Motor neuron (in vitro differentiated cells): ENCODE results near the gene LRRK1. TPM values are rescaled to one million over a fixed set of nuclear protein-coding genes. Genes with fewer than 3 reads are reported as not detected.
A peak's percentile ranks its signal among the peaks of the same experiment; 100 is the strongest.

Source experiments
- ATAC-seq, 8 experiments: fragments of 200-7000 bp; cut with Tn5 transposase; replicated peaks in 6 of 8; 2 replicates each; pipeline ENCODE4 v1.8.0; 2021; ENCODE audit warnings: mild to moderate bottlenecking in 8 of 8, moderate library complexity in 8 of 8
- H3K27ac ChIP-seq, 2 donors: fragments of 250-450 bp; sonication (Bioruptor Pico); 2 replicates each; pipeline ENCODE4 v1.9.0; 2021; ENCODE audit warnings: antibody characterized with exemption in 2 of 2, mild to moderate bottlenecking in 2 of 2, moderate library complexity in 1 of 2
- H3K4me1 ChIP-seq, 2 donors: fragments of 250-450 bp; sonication (Bioruptor Pico); replicated peaks in 1 of 2; 2 replicates each; pipeline ENCODE4 v1.6.1; 2021; ENCODE audit warnings: antibody characterized with exemption in 2 of 2, mild to moderate bottlenecking in 2 of 2, moderate library complexity in 1 of 2
- H3K4me3 ChIP-seq, 5 donors: fragments of 250-450 bp; sonication (Bioruptor Pico); 2 replicates each; pipeline ENCODE4 v1.9.0; 2021; ENCODE audit warnings: antibody characterized with exemption in 5 of 5, mild to moderate bottlenecking in 5 of 5, moderate library complexity in 4 of 5
- WGBS, 10 experiments: fragments of 450-650 bp; shearing (Covaris generic); methylation state at CpG; one replicate each; pipeline ENCODE4 v1.0.0; 2022; 5-methylcytosine and 5-hydroxymethylcytosine counted together
- in situ Hi-C, 9 experiments: fragments of 400-800 bp; cut with MboI; loops; one replicate each; pipeline ENCODE4 v1.15.0; 2021; ENCODE audit warnings: low sequenced_read_pairs in 9 of 9, low pct_unique_long_range_greater_than_20kb in 2 of 9; ENCODE audit not compliant: unreplicated experiment in 9 of 9
- total RNA-seq, 8 experiments: library from RNA; unstranded; fragments of 300-600 nt; gene quantifications; 2 replicates each; pipeline versions ENCODE4 v1.2.3 to v1.2.4, GENCODE V29; 2022

LRRK1 gene
- total RNA-seq, 8 experiments from 2014 or later: 0.18 to 21.0 (median 1.2) TPM

- 81 to 100% (median 96%) methylated on average over 1 to 5 of the region's 6 CpGs; no CpG with 5 or more reads in 6 of the 10 experiments for WGBS, 10 experiments
- H3K27ac ChIP-seq: no peak overlapping the region
- H3K4me1 ChIP-seq: peaks cover 11 to 13% of the 10 kb centered on the region in 2 donors
- ATAC-seq: no peak
- in situ Hi-C loops: loop anchor here in 8 of 9 experiments (5.0 to 25.0 kb wide), 6 partner anchors 98 to 373 kb away; partner anchors contain the start of genes CHSY1 (in 5 of the 8) and LRRK1 (in 1 of the 8)
- H3K4me3 ChIP-seq: no peak overlapping the region
These were observed 91.6 kb downstream of the LRRK1 start for GRCh38 chr15:101010781-101011180.

GRCh38 chr15:101012326-101013200 is 93.4 kb downstream of the LRRK1 start:
- ATAC-seq: no peak
- WGBS, 10 experiments: 80 to 100% (median 95%) methylated on average over 1 to 13 of the region's 20 CpGs; no CpG with 5 or more reads in 3 of the 10 experiments
- H3K4me1 ChIP-seq: peaks cover 11 to 13% of the 10 kb centered on the region in 2 donors
- H3K4me3 ChIP-seq: no peak overlapping the region
- no peak overlapping the region for H3K27ac ChIP-seq
- in situ Hi-C loops: loop anchor here in 8 of 9 experiments (5.0 to 25.0 kb wide), 6 partner anchors 100 to 375 kb away; partner anchors contain the start of genes CHSY1 (in 5 of the 8) and LRRK1 (in 1 of the 8)

GRCh38 chr15:101013201-101013550 is 94.0 kb downstream of the LRRK1 start:
- no peak overlapping the region for H3K4me3 ChIP-seq
- no peak for ATAC-seq
- WGBS, 10 experiments: 93 to 100% (median 97%) methylated on average over 1 to 5 of the region's 10 CpGs; no CpG with 5 or more reads in 6 of the 10 experiments
- H3K4me1 ChIP-seq: peaks cover 11 to 13% of the 10 kb centered on the region in 2 donors
- in situ Hi-C loops: loop anchor here in 8 of 9 experiments (5.0 to 25.0 kb wide), 6 partner anchors 101 to 376 kb away; partner anchors contain the start of genes CHSY1 (in 5 of the 8) and LRRK1 (in 1 of the 8)
- H3K27ac ChIP-seq: no peak overlapping the region

GRCh38 chr15:101013769-101014675 is 94.9 kb downstream of the LRRK1 start:
- peaks cover 11 to 13% of the 10 kb centered on the region in 2 donors for H3K4me1 ChIP-seq
- in situ Hi-C loops: loop anchor here in 8 of 9 experiments (5.0 to 25.0 kb wide), 6 partner anchors 102 to 377 kb away; partner anchors contain the start of genes CHSY1 (in 5 of the 8) and LRRK1 (in 1 of the 8)
- ATAC-seq: peak in 5 of 8 experiments; percentile 39 to 65 (median 46)
- H3K27ac ChIP-seq: no peak overlapping the region
- H3K4me3 ChIP-seq: no peak overlapping the region
- 0 to 100% (median 73%) methylated on average over 1 to 10 of the region's 21 CpGs; no CpG with 5 or more reads in 3 of the 10 experiments for WGBS, 10 experiments

- WGBS, 10 experiments: 0 to 92% (median 60%) methylated on average over 1 to 16 of the region's 27 CpGs; no CpG with 5 or more reads in 1 of the 10 experiments
- Histone ChIP-seq H3K4me1 (peaks cover 11 to 13% of the 10 kb centered on the region in 2 donors), H3K27ac (no peak overlapping the region), H3K4me3 (no peak overlapping the region)
- in situ Hi-C loops: loop anchor here (5.0 to 25.0 kb wide), 6 partner anchors 103 to 378 kb away; partner anchors contain the start of genes CHSY1 (in 5 of the 9) and LRRK1 (in 1 of the 9)
- ATAC-seq: peak; percentile 70 to 89 (median 82)
These were observed 96.0 kb downstream of the LRRK1 start for GRCh38 chr15:101014921-101015841.

- Histone ChIP-seq H3K4me3 (no peak overlapping the region), H3K4me1 (peaks cover 13 to 14% of the 10 kb centered on the region in 2 donors), H3K27ac (no peak overlapping the region)
- no peak for ATAC-seq
- WGBS, 10 experiments: 80 to 100% (median 100%) methylated on average over 1 to 5 of the region's 7 CpGs
- in situ Hi-C loops: loop anchor here (5.0 to 25.0 kb wide), 6 partner anchors 104 to 379 kb away; partner anchors contain the start of genes CHSY1 (in 5 of the 9) and LRRK1 (in 1 of the 9)
These were observed 97.4 kb downstream of the LRRK1 start for GRCh38 chr15:101016581-101016980.

- 67 to 100% (median 81%) methylated on average over 3 to 16 of the region's 18 CpGs; no CpG with 5 or more reads in 1 of the 10 experiments for WGBS, 10 experiments
- Histone ChIP-seq H3K4me1 (peaks cover 13 to 14% of the 10 kb centered on the region in 2 donors), H3K4me3 (no peak overlapping the region), H3K27ac (no peak overlapping the region)
- ATAC-seq: peak in 2 of 8 experiments; percentile 25 to 59
- in situ Hi-C loops: loop anchor here (5.0 to 25.0 kb wide), 6 partner anchors 105 to 380 kb away; partner anchors contain the start of genes CHSY1 (in 5 of the 9) and LRRK1 (in 1 of the 9)
These were observed 98.1 kb downstream of the LRRK1 start for GRCh38 chr15:101017093-101017754.

GRCh38 chr15:101018016-101018415 is 98.9 kb downstream of the LRRK1 start:
- no peak overlapping the region for H3K4me3 ChIP-seq
- in situ Hi-C loops: loop anchor here (5.0 to 25.0 kb wide), 6 partner anchors 106 to 381 kb away; partner anchors contain the start of genes CHSY1 (in 5 of the 9) and LRRK1 (in 1 of the 9)
- 20 to 100% (median 75%) methylated on average over 1 of the region's 1 CpG; no CpG with 5 or more reads in 1 of the 10 experiments for WGBS, 10 experiments
- no peak overlapping the region for H3K27ac ChIP-seq
- ATAC-seq: no peak
- peaks cover 14 to 15% of the 10 kb centered on the region in 2 donors for H3K4me1 ChIP-seq

GRCh38 chr15:101018450-101018849 is 99.3 kb downstream of the LRRK1 start:
- H3K27ac ChIP-seq: no peak overlapping the region
- ATAC-seq: no peak
- WGBS, 10 experiments: 88 to 100% (median 100%) methylated on average over 1 to 10 of the region's 13 CpGs; no CpG with 5 or more reads in 3 of the 10 experiments
- peaks cover 18 to 19% of the 10 kb centered on the region in 2 donors for H3K4me1 ChIP-seq
- no peak overlapping the region for H3K4me3 ChIP-seq
- in situ Hi-C loops: loop anchor here (5.0 to 25.0 kb wide), 6 partner anchors 106 to 381 kb away; partner anchors contain the start of genes CHSY1 (in 5 of the 9) and LRRK1 (in 1 of the 9)

- 0 to 100% (median 56%) methylated on average over 1 to 8 of the region's 9 CpGs for WGBS, 10 experiments
- in situ Hi-C loops: loop anchor here (5.0 to 25.0 kb wide), 6 partner anchors 107 to 382 kb away; partner anchors contain the start of genes CHSY1 (in 5 of the 9) and LRRK1 (in 1 of the 9)
These were observed 100.3 kb downstream of the LRRK1 start for GRCh38 chr15:101019366-101019896.

More at GRCh38 chr15:101019366-101019896, 100.3 kb downstream of the LRRK1 start:
- H3K4me3 ChIP-seq: no peak overlapping the region
- ATAC-seq: no peak
- H3K27ac ChIP-seq: no peak overlapping the region
- H3K4me1 ChIP-seq: peaks cover 19 to 21% of the 10 kb centered on the region in 2 donors
